H9 (cell line): Measurements from ENCODE around the gene MAPKAP1. TPM values are rescaled to one million over a fixed set of nuclear protein-coding genes. Genes with fewer than 3 reads are reported as not detected.

Experiments used
- DNase-seq: peaks from one replicate; pipeline ENCODE4 v3.0.0-alpha.2; 2017
- H2AFZ ChIP-seq: one replicate; pipeline ENCODE4 v1.6.1; 2013; ENCODE audit warnings: mild to moderate bottlenecking, low read length, control low read depth, moderate library complexity
- H2AK5ac ChIP-seq: 2 replicates; pipeline ENCODE4 v1.6.1; 2013; ENCODE audit warnings: low read length, control low read depth, mixed read lengths; ENCODE audit not compliant: insufficient read length
- H2BK120ac ChIP-seq: one replicate; pipeline ENCODE4 v1.6.1; 2013; ENCODE audit warnings: low read depth, mild to moderate bottlenecking, low read length, control low read depth, inconsistent platforms; ENCODE audit not compliant: poor library complexity, severe bottlenecking
- H2BK12ac ChIP-seq: 2 replicates; pipeline ENCODE4 v1.6.1; 2013; ENCODE audit warnings: low read length, control low read depth, mixed read lengths, low read depth; ENCODE audit not compliant: insufficient read length
- H2BK15ac ChIP-seq: 2 replicates; pipeline ENCODE4 v1.6.1; 2013; ENCODE audit warnings: low read depth, low read length, control low read depth
- H2BK20ac ChIP-seq: one replicate; pipeline ENCODE4 v1.6.1; 2013; ENCODE audit warnings: low read depth, mild to moderate bottlenecking, low read length, control low read depth, inconsistent platforms; ENCODE audit not compliant: poor library complexity, severe bottlenecking
- H2BK5ac ChIP-seq: 2 replicates; pipeline ENCODE4 v1.6.1; 2013; ENCODE audit warnings: low read length, control low read depth, mixed read lengths; ENCODE audit not compliant: insufficient read length
- H3K14ac ChIP-seq: 2 replicates; pipeline ENCODE4 v1.6.1; 2013; ENCODE audit warnings: low read length, control low read depth; ENCODE audit not compliant: insufficient read depth
- H3K18ac ChIP-seq: 2 replicates; pipeline ENCODE4 v1.6.1; 2013; ENCODE audit warnings: low read depth, mild to moderate bottlenecking, mixed read lengths, low read length, control low read depth; ENCODE audit not compliant: insufficient read length
- H3K23ac ChIP-seq: 2 replicates; pipeline ENCODE4 v1.6.1; 2013; ENCODE audit warnings: low read length, control low read depth, mixed read lengths, low read depth; ENCODE audit not compliant: insufficient read length
- H3K23me2 ChIP-seq: 2 replicates; pipeline ENCODE4 v1.6.1; 2013; ENCODE audit warnings: low read depth, mild to moderate bottlenecking, mixed read lengths, low read length, control low read depth; ENCODE audit not compliant: insufficient read length, poor library complexity, severe bottlenecking
- H3K27ac ChIP-seq: 2 replicates; pipeline ENCODE4 v1.5.1; 2013; ENCODE audit warnings: low read length, control low read depth, mixed read lengths, low read depth; ENCODE audit not compliant: insufficient read length
- H3K27me3 ChIP-seq: 2 replicates; pipeline ENCODE4 v1.6.1; 2013; ENCODE audit warnings: low read length, control low read depth, inconsistent platforms; ENCODE audit not compliant: insufficient read depth
- H3K4ac ChIP-seq: 2 replicates; pipeline ENCODE4 v1.6.1; 2013; ENCODE audit warnings: low read depth, mild to moderate bottlenecking, control low read depth, inconsistent platforms, low read length, moderate library complexity
- H3K4me1 ChIP-seq: 2 replicates; pipeline ENCODE4 v1.6.1; 2013; ENCODE audit warnings: low read length, control low read depth, inconsistent platforms; ENCODE audit not compliant: insufficient read depth
- H3K4me2 ChIP-seq: 2 replicates; pipeline ENCODE4 v1.6.1; 2013; ENCODE audit warnings: low read length, control low read depth, mixed read lengths; ENCODE audit not compliant: insufficient read length, insufficient read depth
- H3K56ac ChIP-seq: 2 replicates; pipeline ENCODE4 v1.6.1; 2013; ENCODE audit warnings: low read depth, mild to moderate bottlenecking, mixed read lengths, low read length, control low read depth; ENCODE audit not compliant: insufficient read length
- H3K79me1 ChIP-seq: 2 replicates; pipeline ENCODE4 v1.6.1; 2013; ENCODE audit warnings: low read depth, mild to moderate bottlenecking, moderate library complexity, low read length, control low read depth, inconsistent platforms; ENCODE audit not compliant: insufficient read depth, poor library complexity, severe bottlenecking
- H3K79me2 ChIP-seq: 2 replicates; pipeline ENCODE4 v1.6.1; 2013; ENCODE audit warnings: low read length, control low read depth, inconsistent platforms; ENCODE audit not compliant: insufficient read depth
- H3K9ac ChIP-seq: 2 replicates; pipeline ENCODE4 v1.6.1; 2013; ENCODE audit warnings: low read length, control low read depth, mixed read lengths; ENCODE audit not compliant: insufficient read length; ENCODE audit errors: extremely low read depth
- H3K9me3 ChIP-seq: one replicate; pipeline ENCODE4 v1.6.1; 2013; ENCODE audit warnings: low read depth, low read length, inconsistent platforms; ENCODE audit not compliant: control insufficient read depth
- H3T11ph ChIP-seq: one replicate; pipeline ENCODE4 v1.6.1; 2013; ENCODE audit warnings: mild to moderate bottlenecking, low read length, control low read depth, inconsistent platforms
- H4K20me1 ChIP-seq: one replicate; pipeline ENCODE4 v1.6.1; 2013; ENCODE audit not compliant: control insufficient read depth, insufficient read length, insufficient read depth
- H4K5ac ChIP-seq: 2 replicates; pipeline ENCODE4 v1.6.1; 2013; ENCODE audit warnings: low read depth, mild to moderate bottlenecking, mixed read lengths, low read length, control low read depth; ENCODE audit not compliant: insufficient read length
- H4K8ac ChIP-seq: replicated peaks from 2 replicates; pipeline ENCODE4 v1.6.1; 2013; ENCODE audit warnings: low read length, control low read depth, mixed read lengths, low read depth; ENCODE audit not compliant: insufficient read length
- H4K91ac ChIP-seq: 2 replicates; pipeline ENCODE4 v1.6.1; 2013; ENCODE audit warnings: low read depth, mild to moderate bottlenecking, moderate library complexity, mixed read lengths, low read length, control low read depth; ENCODE audit not compliant: insufficient read length
- H3K27ac Mint-ChIP-seq, 3 experiments: 2 replicates in 2 of 3; 3 replicates in 1 of 3; pipeline ENCODE4 v1.8.0; 2020 to 2021; ENCODE audit warnings: mixed read lengths in 3 of 3, mild to moderate bottlenecking in 1 of 3, moderate library complexity in 1 of 3
- H3K27me3 Mint-ChIP-seq: 2 replicates; pipeline ENCODE4 v1.8.0; 2021; ENCODE audit warnings: low read depth, mild to moderate bottlenecking, moderate library complexity, mixed read lengths
- H3K36me3 Mint-ChIP-seq, 3 experiments: 2 replicates in 2 of 3; 3 replicates in 1 of 3; pipeline ENCODE4 v1.8.0; 2020 to 2021; ENCODE audit warnings: low read depth in 3 of 3, mixed read lengths in 3 of 3; ENCODE audit not compliant: insufficient read depth in 1 of 3
- H3K4me1 Mint-ChIP-seq, 2 experiments: 2 replicates each; pipeline ENCODE4 v1.8.0; 2020; ENCODE audit warnings: mixed read lengths in 2 of 2
- H3K4me3 Mint-ChIP-seq, 2 experiments: 2 replicates in 1 of 2; 3 replicates in 1 of 2; pipeline ENCODE4 v1.8.0; 2020 to 2021; ENCODE audit warnings: mild to moderate bottlenecking in 2 of 2, mixed read lengths in 2 of 2, moderate library complexity in 1 of 2
- H3K9me3 Mint-ChIP-seq, 2 experiments: 2 replicates in 1 of 2; 3 replicates in 1 of 2; pipeline ENCODE4 v1.8.0; 2020; ENCODE audit warnings: mild to moderate bottlenecking in 2 of 2, mixed read lengths in 2 of 2, moderate library complexity in 1 of 2
- CTCF ChIP-seq: fragments of 200-600 bp; sonication (generic); conservative IDR thresholded peaks from 3 replicates; pipeline ENCODE4 v1.8.0; 2021; ENCODE audit warnings: antibody characterized with exemption, mild to moderate bottlenecking
- WGBS: extraction: QIAGEN DNeasy Blood & Tissue Kit; methylation state at CpG from one replicate; pipeline ENCODE4 v1.1.7; 2013; ENCODE audit warnings: missing lambda C conversion rate, low lambda C conversion rate, mixed read lengths; ENCODE audit not compliant: insufficient read length; ENCODE audit errors: extremely low coverage; 5-methylcytosine and 5-hydroxymethylcytosine counted together
- total RNA-seq: library from RNA; stranded (reverse); gene quantifications from 2 replicates; pipeline ENCODE4 v1.2.1, GENCODE V29; 2021

MAPKAP1 gene
- total RNA-seq, 1 experiment from 2014 or later: 97.0 TPM

GRCh38 chr9:125739436-125739835 is 32.4 kb upstream of the MAPKAP1 start:
- no peak overlapping the region for H3T11ph ChIP-seq
- Mint-ChIP-seq H3K4me1 (no peaks in the 10 kb centered on the region), H3K27ac (no peak overlapping the region), H3K36me3 (no peaks in the 10 kb centered on the region), H3K9me3 (no peaks in the 10 kb centered on the region; a peak in 1 of 5 replicates), H3K27me3 (peaks cover 5% of the 10 kb centered on the region), H3K4me3 (no peak overlapping the region)
- no CpG with 5 or more reads among the region's 3 CpGs for WGBS
- H2BK120ac ChIP-seq: no peak overlapping the region
- no peak overlapping the region for H2AK5ac ChIP-seq
- H3K4me2 ChIP-seq: no peak overlapping the region
- no peak overlapping the region for H3K23ac ChIP-seq
- no peak overlapping the region for H2BK12ac ChIP-seq
- no peak overlapping the region for H4K5ac ChIP-seq
- no peak overlapping the region for H4K8ac ChIP-seq
- no peaks in the 10 kb centered on the region for H3K9me3 ChIP-seq
- H3K4me1 ChIP-seq: no peaks in the 10 kb centered on the region
- no peak overlapping the region for H2BK20ac ChIP-seq
- H3K27me3 ChIP-seq: 0 out of 2 replicates have a peak, but pooled peaks cover 1% of the 10 kb centered on the region
- H3K18ac ChIP-seq: no peak overlapping the region
- no peak overlapping the region for H3K56ac ChIP-seq
- H4K91ac ChIP-seq: no peak overlapping the region
- no peak overlapping the region for H2AFZ ChIP-seq
- H3K27ac ChIP-seq: no peak overlapping the region
- no peak overlapping the region for H3K4ac ChIP-seq
- no peak for DNase-seq
- H3K23me2 ChIP-seq: no peaks in the 10 kb centered on the region
- H4K20me1 ChIP-seq: no peaks in the 10 kb centered on the region
- no peaks in the 10 kb centered on the region for H3K79me2 ChIP-seq
- H3K79me1 ChIP-seq: no peaks in the 10 kb centered on the region
- H2BK15ac ChIP-seq: no peak overlapping the region
- H3K9ac ChIP-seq: no peak overlapping the region
- no peak overlapping the region for H3K14ac ChIP-seq
- no peak for TF ChIP-seq CTCF
- no peak overlapping the region for H2BK5ac ChIP-seq
